NCI-H146 treated with DMSO at 0.1 percent for 48 hours (cell line): ENCODE data around the gene C2orf92.
A peak's percentile ranks its signal among the peaks of the same experiment; 100 is the strongest.
"Not testable (repeated sequence)": the region's sequence is repeated elsewhere in the genome, so short reads cannot be mapped to it uniquely, and the experiment has no call there.

Experiments used
- DNase-seq: peaks from one replicate; lab custom pipeline; 2025; ENCODE audit not compliant: unreplicated experiment; lab: John Stamatoyannopoulos, UW

Gene C2orf92

GRCh38 chr2:97659256-97660043 lies 10.1 kb upstream of the C2orf92 start:
- no peak for DNase-seq

GRCh38 chr2:97660044-97660774 lies 9.3 kb upstream of the C2orf92 start:
- DNase-seq = no peak

DNA sequence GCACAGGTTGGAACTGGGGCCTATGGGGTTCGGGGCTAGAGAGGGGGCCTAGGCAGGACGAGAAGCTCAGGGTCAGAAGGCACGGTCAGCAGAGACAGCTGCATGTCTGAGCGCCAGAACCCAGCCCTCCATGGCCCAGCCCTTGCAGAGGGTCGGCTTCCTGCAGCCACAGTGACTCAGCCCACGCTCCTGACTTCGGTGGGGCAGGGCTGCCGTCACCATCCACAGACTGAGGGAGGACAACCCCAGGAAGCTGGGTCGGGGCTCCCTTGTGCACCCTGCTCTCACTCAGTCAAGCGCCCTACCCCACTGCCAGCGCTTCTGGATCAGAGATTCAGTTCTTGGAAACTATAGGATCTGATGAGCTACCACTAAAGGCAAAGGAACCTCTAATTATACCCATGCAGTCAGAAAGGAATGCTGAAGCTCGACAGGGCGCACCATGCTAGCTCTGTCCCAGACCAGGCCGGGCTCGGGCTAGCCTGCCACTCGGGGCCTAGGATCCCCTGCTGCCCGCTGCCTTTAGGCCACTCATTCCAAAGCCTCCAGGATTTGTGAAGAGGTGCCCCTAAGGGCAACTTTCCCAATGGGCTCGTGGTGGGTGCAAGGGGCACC lies 8.6 kb upstream of the C2orf92 start:
- no peak for DNase-seq

DNA sequence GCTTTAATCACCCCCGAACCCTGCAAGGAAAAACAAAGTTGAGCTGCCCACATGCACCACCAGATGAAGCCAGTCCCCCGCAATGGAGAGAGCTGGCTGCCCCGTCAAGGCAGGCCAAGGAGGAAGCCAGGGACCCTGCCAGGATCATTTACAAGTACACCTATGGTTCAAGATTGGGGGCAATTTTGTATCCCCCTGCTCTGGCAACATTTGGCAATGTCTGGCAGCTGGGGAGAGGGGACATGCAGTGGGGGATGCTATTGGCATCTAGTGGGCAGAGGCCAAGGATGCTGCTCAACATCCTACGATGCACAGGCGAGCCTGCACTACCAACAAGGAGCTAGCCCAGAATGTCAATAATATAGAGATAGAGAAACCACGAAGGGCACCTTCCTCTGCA lies 7.6 kb upstream of the C2orf92 start:
- no peak for DNase-seq

- DNase-seq = no peak
Observed at GRCh38 chr2:97662386-97662894, 7.1 kb upstream of the C2orf92 start.

GRCh38 chr2:97662895-97663625 lies 6.5 kb upstream of the C2orf92 start:
- no peak for DNase-seq

DNA sequence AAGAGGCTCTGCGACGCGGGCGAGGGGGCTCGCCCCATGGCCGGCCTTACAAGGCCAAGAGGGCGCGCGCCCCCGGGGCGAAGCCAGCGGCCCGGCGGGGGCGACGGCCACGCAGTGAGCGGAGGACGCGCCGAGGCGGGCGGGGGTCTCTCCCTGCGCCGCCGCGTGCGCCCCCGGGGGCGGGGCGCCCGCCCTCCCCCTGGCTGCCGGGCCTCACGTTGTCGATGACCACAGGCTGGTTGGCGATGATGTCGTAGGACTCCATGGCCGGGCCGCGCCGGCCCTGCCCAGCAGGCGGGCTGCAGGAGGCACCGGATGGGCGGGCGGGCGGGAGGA lies 5.9 kb upstream of the C2orf92 start:
- no peak for DNase-seq

- peak; percentile 98 for DNase-seq
Observed at GRCh38 chr2:97663962-97664635, 5.4 kb upstream of the C2orf92 start, which contains the start of gene ACTR1B. TSS of gene ACTR1B (minus strand) at chr2:97664044. CDS start at chr2:97663890, 154 bp downstream.

DNA sequence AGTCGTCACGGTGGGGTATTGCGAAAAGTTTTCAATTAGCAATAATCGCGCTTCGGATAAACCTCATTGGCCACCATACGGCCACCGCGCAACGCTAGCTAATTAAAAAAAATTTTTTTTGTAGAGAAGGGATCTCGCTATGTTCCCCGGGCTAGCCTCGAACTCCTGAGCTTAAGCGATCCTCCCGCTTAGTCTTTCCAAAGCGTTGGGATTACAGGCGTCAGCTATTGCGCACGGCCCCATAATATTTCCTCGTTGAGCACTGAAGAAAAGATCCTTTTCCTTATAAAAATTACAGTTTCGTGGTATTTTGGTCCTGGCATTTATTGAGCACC lies 4.9 kb upstream of the C2orf92 start:
- no peak for DNase-seq

- DNase-seq = no peak
Observed at GRCh38 chr2:97670471-97670870, 958 bp downstream of the C2orf92 start.

DNA sequence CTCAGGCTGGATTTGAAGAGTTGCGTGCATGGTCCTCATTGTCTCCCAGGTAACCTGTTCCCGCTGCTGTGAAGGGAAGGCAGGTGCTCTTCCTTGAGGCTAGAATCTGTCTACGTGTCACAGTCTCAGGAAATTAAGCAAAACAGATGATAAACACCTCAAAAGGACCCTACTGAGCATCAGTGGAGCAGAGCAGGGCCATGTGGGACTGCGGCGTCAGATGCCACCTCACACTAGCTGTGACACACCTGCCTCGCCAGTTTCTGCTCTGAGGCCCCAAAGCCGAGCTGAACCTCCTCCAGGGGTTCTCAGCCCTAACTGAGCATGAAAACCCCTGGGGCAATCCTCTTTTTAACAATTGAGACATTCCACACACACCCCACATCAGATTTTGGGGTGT lies 2.0 kb downstream of the C2orf92 start:
- peak; percentile 52 for DNase-seq

DNA sequence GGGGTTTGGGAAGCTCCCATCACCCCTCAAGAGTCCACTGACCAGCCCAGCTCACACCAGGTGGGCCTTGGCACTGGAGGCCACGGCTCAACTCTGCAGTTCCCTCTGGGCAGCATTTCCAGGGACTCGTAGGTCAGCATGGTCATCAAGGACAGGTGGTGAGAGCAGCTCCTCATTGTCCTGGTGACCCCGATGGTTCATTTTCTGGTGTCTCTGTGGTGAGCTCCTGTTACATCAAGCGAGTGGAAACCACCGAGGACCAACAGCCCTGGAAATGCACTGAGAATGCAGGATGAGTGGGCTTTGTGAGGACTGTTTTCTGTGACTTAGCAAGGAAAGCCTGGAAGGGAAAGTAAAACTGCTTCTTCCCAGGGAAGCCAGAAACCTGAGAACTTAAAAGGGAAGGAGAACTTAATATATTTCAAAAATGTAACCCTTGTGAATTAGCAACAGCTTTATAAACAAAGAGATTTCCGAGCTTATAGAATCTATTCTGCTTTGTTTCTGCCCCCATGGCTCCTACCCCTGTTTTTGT lies 3.2 kb downstream of the C2orf92 start:
- DNase-seq = not testable (repeated sequence)

DNA sequence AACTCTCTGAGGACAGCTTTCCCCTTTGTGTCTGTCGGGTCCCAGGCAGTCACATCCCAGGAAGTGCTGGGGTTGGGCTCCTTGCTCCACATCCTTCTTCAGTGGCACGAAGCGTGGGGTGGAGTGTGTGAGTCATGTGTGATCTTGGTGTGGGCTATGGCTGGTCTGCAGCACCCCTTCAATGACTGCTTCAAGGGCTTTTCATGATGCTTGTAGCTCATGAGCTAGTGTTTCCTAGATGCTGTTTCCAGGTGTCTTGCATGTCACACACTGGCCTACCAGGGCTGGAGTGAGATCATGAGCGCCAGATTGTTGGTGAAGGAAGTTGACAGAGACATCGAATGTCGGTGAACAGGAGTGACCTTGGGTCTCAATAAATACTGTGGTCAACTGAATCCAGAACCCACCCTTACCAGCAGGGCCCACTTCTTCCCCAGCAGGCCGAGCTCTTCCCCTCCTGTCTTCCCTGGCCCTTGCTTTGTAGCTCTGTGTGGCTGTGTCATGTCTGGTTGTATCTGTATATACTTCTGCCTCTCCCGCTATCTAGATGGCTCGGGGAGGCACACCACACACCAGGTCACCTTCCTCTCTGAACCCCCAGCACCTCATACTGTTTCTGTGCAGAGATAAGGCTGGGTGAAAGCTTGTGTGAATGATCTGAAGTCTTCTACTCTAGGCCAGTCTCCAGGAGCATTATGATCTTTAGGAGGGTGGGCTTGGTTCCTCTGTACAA lies 3.8 kb downstream of the C2orf92 start:
- no peak for DNase-seq

DNA sequence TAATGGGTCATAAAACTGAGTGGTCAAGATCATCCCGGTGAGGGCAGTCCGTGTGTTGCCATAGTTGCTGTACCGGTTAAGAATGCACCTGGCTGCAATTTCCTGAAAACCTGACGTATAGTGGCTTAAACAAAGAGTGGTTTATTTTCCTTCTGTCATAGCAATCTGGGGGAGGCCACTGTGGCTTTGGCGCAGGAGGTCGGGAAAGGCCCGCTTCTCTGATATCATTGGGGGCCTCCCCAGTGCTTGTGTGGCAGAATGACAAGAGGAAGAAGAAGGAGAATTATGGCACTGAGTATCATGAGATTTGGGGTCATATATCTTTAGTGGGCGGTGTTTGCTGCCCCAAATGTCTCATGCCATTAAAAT lies 4.4 kb downstream of the C2orf92 start:
- DNase-seq = peak; percentile 90

DNA sequence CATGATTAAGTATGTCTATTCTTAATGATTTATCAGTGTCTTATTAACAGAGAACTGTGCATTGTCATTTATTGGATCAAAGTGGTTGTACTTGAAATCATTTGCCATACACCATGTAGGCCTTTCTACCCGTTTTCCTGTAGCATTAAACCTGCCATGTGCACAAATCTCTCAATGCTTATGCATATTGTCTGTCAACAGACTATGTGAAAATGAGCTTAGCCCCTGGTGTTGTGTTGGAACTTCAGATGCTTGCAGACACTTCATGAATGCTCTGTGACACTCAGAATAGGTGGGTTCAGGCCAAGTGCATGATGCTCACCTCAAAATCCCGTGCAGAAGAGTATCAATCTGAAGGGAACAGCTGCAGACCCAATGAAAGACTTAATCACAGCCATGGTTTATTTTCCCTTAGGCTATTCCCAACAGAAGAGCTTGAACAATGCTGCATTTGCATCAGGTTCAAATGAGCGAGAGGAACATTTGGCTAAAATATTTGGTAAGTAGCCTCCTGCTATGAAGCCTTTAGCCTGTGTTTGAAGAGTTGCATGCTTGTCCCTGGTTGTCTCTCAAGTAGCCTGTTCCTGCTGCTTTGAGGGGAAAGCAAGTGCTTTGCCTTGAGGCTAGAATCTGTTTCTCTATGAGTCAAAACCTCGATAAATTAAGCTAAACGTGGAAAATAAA lies 6.1 kb downstream of the C2orf92 start:
- peak; percentile 90 for DNase-seq

GRCh38 chr2:97676620-97677019 lies 7.1 kb downstream of the C2orf92 start:
- no peak for DNase-seq

DNA sequence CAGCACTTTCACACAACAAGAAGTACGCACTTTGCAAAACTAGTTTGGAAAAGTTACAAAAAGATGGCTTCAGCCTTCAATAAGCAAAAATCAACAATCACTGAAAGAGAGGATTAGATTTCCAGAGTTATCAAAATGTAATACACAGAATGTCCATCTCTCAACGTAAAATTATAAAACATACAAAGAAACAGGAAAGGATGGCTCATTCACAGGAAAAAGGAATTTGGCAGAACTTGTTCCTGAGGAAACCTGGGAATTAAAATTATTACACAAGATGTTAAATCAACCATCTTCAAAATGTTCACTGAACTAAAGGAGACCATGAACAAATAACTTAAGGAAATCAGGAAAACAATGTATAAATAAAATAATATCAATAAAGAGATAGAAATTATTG lies 8.0 kb downstream of the C2orf92 start:
- no peak for DNase-seq

DNA sequence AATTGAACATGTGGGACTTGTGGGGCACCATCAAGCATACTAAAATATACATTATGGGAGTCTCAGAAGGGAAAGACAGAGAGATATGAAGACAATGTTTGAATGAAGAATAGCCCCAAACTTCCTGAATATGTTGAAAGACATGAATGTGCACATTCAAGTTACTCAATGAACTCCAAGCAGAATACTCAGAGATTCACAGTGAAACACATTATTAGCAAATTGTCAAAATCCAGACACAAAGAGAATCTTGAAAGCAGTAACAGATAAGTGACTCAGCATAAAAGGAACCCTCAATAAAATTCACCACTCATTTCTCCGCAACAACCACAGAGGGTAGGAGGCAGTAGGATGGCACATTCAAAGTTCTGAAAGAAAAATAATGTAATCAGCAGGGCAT lies 8.8 kb downstream of the C2orf92 start:
- DNase-seq = no peak

GRCh38 chr2:97687235-97687634 lies 17.7 kb downstream of the C2orf92 start:
- DNase-seq = not testable (repeated sequence)
